HepG2 (cell line): ENCODE measurements around the gene COMP. TPM values are rescaled to one million over a fixed set of nuclear protein-coding genes. Genes with fewer than 3 reads are reported as not detected.

Experiments used
- DNMT1 ChIP-seq: sonication (generic); formaldehyde crosslinking; IDR thresholded peaks from 2 replicates; pipeline ENCODE4 v1.5.1; 2020; ENCODE audit warnings: mild to moderate bottlenecking, missing genetic modification reagents
- MLLT10 ChIP-seq: sonication (generic); formaldehyde crosslinking; IDR thresholded peaks from 2 replicates; pipeline ENCODE4 v1.4.0; 2020; ENCODE audit warnings: missing genetic modification reagents
- MYC ChIP-seq: sonication (generic); formaldehyde crosslinking; IDR thresholded peaks from 2 replicates; pipeline ENCODE4 v1.9.0; 2021; ENCODE audit warnings: missing genetic modification reagents, borderline replicate concordance
- REL ChIP-seq: sonication (generic); formaldehyde crosslinking; conservative IDR thresholded peaks from 2 replicates; pipeline ENCODE4 v1.8.0; 2022; ENCODE audit warnings: mild to moderate bottlenecking, missing genetic modification reagents, moderate library complexity
- TBX3 ChIP-seq: fragments of 450-650 bp; IDR thresholded peaks from 2 replicates; pipeline ENCODE4 v1.6.1; 2017; ENCODE audit warnings: antibody characterized with exemption, mild to moderate bottlenecking, inconsistent platforms, borderline replicate concordance
- ZNF30 ChIP-seq: sonication (generic); formaldehyde crosslinking; IDR thresholded peaks from 2 replicates; pipeline ENCODE4 v1.5.0; 2020; ENCODE audit warnings: mild to moderate bottlenecking, missing genetic modification reagents
- polyA plus RNA-seq, 8 experiments: library from polyadenylated mRNA; depleted of rRNA in 3 of 8; stranded (reverse) in 7 of 8; unstranded in 1 of 8; fragments of >200 nt; fragmentation: Illumina TruSeq in 4 of 8; extraction: Trizol in 4 of 8; gene quantifications; 2 replicates each; pipeline versions ENCODE4 v1.2.1 to v1.2.3, GENCODE V29; 2011 to 2016; ENCODE audit warnings: low read depth in 4 of 8, missing spikeins in 1 of 8, mixed read lengths in 1 of 8; ENCODE audit not compliant: insufficient read depth in 1 of 8
- total RNA-seq, 5 experiments: library from RNA; depleted of rRNA; stranded (reverse); fragments of >200 nt; fragmentation: Illumina TruSeq; extraction: Trizol; gene quantifications; 2 replicates each; pipeline ENCODE4 v1.2.3, GENCODE V29; 2016; ENCODE audit warnings: low read depth in 1 of 5
- TF ChIP-seq, protein P1 (sequence below): sonication (generic); formaldehyde crosslinking; IDR thresholded peaks from 2 replicates; pipeline ENCODE4 v1.8.0; 2022; ENCODE audit warnings: low read depth, missing genetic modification reagents
- TF ChIP-seq, protein P2 (sequence below): sonication (generic); formaldehyde crosslinking; IDR thresholded peaks from 2 replicates; pipeline ENCODE4 v1.4.0; 2020; ENCODE audit warnings: missing genetic modification reagents
- TF ChIP-seq, protein P3 (sequence below): sonication (generic); formaldehyde crosslinking; IDR thresholded peaks from 2 replicates; pipeline ENCODE4; 2020; ENCODE audit warnings: missing genetic modification reagents, mild to moderate bottlenecking, borderline replicate concordance
- TF ChIP-seq, protein P4 (sequence below): sonication (generic); formaldehyde crosslinking; IDR thresholded peaks from 2 replicates; pipeline ENCODE4 v1.4.0; 2020; ENCODE audit warnings: missing genetic modification reagents, mild to moderate bottlenecking, borderline replicate concordance
- TF ChIP-seq, protein P5 (sequence below): IDR thresholded peaks from 2 replicates; pipeline ENCODE4 v1.6.1; 2016; ENCODE audit warnings: missing compliant biosample characterization, missing genetic modification reagents, borderline replicate concordance

COMP gene
- total and polyA plus RNA-seq, 2 of the 13 experiments (the other 11 are each of a cell fraction or from before 2014, with no cell fraction given) = 0.04 to 0.13 TPM

DNA sequence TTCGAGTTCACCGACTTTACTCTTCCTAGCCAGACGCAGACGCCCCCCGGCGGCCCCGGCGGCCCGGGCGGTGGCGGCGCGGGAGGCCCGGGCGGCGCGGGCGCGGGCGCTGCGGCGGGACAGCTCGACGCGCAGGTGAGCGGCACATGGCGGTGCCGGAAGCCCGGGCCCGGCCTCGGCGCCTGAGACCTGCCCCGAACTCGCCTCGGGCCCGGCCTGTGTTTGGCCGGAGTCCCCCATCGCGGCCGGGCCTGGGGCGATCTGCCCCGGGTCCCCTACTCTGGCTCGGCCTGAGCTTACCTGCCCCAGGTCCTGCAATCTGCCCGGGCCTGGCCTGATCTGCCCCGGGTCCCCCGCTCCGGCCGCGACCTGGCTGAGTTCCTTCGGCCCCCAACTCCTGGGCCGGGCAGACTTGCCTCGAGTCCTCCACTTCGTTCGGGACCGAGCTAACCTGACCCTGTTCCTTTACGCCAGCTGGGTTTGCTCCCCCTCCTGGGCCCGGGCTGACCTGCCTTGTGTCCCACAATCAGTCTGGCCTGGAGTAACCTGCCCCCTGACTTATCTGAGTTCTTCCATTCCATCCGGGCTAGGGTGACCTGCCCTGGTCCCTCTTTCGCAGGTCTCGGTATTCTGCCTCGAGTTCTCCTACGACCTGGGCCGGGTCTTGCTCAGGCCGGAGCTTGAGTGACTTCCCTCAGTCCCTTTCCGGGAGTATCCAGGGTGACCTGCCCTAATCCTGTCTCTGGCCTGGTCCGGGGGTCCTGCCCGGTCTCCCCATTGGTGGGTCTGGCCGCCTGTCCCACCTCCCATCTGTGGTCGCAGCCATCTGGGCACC, 41.4 kb upstream of the COMP start (continued):
- TF ChIP-seq, protein P1, sequence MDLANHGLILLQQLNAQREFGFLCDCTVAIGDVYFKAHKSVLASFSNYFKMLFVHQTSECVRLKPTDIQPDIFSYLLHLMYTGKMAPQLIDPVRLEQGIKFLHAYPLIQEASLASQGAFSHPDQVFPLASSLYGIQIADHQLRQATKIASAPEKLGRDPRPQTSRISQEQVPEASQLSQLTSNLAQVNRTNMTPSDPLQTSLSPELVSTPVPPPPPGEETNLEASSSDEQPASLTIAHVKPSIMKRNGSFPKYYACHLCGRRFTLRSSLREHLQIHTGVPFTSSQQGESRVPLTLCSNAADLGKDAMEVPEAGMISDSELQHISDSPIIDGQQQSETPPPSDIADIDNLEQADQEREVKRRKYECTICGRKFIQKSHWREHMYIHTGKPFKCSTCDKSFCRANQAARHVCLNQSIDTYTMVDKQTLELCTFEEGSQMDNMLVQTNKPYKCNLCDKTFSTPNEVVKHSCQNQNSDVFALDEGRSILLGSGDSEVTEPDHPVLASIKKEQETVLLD (CRISPR knock-in tag) = 0 out of 2 replicates have a peak, but pooled peaks have one; percentile 6
- TF ChIP-seq, protein P2, sequence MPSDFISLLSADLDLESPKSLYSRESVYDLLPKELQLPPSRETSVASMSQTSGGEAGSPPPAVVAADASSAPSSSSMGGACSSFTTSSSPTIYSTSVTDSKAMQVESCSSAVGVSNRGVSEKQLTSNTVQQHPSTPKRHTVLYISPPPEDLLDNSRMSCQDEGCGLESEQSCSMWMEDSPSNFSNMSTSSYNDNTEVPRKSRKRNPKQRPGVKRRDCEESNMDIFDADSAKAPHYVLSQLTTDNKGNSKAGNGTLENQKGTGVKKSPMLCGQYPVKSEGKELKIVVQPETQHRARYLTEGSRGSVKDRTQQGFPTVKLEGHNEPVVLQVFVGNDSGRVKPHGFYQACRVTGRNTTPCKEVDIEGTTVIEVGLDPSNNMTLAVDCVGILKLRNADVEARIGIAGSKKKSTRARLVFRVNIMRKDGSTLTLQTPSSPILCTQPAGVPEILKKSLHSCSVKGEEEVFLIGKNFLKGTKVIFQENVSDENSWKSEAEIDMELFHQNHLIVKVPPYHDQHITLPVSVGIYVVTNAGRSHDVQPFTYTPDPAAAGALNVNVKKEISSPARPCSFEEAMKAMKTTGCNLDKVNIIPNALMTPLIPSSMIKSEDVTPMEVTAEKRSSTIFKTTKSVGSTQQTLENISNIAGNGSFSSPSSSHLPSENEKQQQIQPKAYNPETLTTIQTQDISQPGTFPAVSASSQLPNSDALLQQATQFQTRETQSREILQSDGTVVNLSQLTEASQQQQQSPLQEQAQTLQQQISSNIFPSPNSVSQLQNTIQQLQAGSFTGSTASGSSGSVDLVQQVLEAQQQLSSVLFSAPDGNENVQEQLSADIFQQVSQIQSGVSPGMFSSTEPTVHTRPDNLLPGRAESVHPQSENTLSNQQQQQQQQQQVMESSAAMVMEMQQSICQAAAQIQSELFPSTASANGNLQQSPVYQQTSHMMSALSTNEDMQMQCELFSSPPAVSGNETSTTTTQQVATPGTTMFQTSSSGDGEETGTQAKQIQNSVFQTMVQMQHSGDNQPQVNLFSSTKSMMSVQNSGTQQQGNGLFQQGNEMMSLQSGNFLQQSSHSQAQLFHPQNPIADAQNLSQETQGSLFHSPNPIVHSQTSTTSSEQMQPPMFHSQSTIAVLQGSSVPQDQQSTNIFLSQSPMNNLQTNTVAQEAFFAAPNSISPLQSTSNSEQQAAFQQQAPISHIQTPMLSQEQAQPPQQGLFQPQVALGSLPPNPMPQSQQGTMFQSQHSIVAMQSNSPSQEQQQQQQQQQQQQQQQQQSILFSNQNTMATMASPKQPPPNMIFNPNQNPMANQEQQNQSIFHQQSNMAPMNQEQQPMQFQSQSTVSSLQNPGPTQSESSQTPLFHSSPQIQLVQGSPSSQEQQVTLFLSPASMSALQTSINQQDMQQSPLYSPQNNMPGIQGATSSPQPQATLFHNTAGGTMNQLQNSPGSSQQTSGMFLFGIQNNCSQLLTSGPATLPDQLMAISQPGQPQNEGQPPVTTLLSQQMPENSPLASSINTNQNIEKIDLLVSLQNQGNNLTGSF (CRISPR knock-in tag) = 0 out of 2 replicates have a peak, but pooled peaks have one; percentile 43
- TF ChIP-seq DNMT1 (CRISPR knock-in tag) = no peak
- no peak for TF ChIP-seq TBX3
- TF ChIP-seq MLLT10 (CRISPR knock-in tag) = no peak
- TF ChIP-seq, protein P3, sequence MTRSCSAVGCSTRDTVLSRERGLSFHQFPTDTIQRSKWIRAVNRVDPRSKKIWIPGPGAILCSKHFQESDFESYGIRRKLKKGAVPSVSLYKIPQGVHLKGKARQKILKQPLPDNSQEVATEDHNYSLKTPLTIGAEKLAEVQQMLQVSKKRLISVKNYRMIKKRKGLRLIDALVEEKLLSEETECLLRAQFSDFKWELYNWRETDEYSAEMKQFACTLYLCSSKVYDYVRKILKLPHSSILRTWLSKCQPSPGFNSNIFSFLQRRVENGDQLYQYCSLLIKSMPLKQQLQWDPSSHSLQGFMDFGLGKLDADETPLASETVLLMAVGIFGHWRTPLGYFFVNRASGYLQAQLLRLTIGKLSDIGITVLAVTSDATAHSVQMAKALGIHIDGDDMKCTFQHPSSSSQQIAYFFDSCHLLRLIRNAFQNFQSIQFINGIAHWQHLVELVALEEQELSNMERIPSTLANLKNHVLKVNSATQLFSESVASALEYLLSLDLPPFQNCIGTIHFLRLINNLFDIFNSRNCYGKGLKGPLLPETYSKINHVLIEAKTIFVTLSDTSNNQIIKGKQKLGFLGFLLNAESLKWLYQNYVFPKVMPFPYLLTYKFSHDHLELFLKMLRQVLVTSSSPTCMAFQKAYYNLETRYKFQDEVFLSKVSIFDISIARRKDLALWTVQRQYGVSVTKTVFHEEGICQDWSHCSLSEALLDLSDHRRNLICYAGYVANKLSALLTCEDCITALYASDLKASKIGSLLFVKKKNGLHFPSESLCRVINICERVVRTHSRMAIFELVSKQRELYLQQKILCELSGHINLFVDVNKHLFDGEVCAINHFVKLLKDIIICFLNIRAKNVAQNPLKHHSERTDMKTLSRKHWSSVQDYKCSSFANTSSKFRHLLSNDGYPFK (CRISPR knock-in tag) = 0 out of 2 replicates have a peak, but pooled peaks have one; percentile 22
- 0 out of 2 replicates have a peak, but pooled peaks have one; percentile 2 for TF ChIP-seq MYC
- TF ChIP-seq, protein P4, sequence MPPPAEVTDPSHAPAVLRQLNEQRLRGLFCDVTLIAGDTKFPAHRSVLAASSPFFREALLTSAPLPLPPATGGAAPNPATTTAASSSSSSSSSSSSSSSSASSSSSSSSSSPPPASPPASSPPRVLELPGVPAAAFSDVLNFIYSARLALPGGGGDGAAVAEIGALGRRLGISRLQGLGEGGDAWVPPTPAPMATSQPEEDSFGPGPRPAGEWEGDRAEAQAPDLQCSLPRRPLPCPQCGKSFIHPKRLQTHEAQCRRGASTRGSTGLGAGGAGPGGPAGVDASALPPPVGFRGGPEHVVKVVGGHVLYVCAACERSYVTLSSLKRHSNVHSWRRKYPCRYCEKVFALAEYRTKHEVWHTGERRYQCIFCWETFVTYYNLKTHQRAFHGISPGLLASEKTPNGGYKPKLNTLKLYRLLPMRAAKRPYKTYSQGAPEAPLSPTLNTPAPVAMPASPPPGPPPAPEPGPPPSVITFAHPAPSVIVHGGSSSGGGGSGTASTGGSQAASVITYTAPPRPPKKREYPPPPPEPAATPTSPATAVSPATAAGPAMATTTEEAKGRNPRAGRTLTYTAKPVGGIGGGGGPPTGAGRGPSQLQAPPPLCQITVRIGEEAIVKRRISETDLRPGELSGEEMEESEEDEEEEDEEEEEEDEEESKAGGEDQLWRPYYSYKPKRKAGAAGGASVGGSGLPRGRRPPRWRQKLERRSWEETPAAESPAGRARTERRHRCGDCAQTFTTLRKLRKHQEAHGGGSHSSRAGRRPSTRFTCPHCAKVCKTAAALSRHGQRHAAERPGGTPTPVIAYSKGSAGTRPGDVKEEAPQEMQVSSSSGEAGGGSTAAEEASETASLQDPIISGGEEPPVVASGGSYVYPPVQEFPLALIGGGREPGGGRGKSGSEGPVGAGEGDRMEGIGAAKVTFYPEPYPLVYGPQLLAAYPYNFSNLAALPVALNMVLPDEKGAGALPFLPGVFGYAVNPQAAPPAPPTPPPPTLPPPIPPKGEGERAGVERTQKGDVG (CRISPR knock-in tag) = peak; percentile 30; the same call in 1 of the 2 replicates
- TF ChIP-seq ZNF30 (CRISPR knock-in tag) = 0 out of 2 replicates have a peak, but pooled peaks have one; percentile 26
- TF ChIP-seq REL = 0 out of 2 replicates have a peak, but pooled peaks have one; percentile 20
- TF ChIP-seq, protein P5, sequence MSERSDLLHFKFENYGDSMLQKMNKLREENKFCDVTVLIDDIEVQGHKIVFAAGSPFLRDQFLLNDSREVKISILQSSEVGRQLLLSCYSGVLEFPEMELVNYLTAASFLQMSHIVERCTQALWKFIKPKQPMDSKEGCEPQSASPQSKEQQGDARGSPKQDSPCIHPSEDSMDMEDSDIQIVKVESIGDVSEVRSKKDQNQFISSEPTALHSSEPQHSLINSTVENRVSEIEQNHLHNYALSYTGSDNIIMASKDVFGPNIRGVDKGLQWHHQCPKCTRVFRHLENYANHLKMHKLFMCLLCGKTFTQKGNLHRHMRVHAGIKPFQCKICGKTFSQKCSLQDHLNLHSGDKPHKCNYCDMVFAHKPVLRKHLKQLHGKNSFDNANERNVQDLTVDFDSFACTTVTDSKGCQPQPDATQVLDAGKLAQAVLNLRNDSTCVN = 0 out of 2 replicates have a peak, but pooled peaks have one; percentile 15
